A673 (cell line): ENCODE measurements around the gene BSPRY. TPM values are rescaled to one million over a fixed set of nuclear protein-coding genes. Genes with fewer than 3 reads are reported as not detected.
A peak's percentile ranks its signal among the peaks of the same experiment; 100 is the strongest.

ENCODE experiments used
- BruUV-seq: library from RNA; stranded (reverse); fragments of 400-500 nt; replicated peaks from 2 replicates; lab custom pipeline; 2021; lab: Mats Ljungman, UMichigan
- CTCF ChIA-PET: fragments of 300-600 bp; sonication (Branson Sonifier 250); formaldehyde crosslinking; loops from one replicate; lab custom pipeline; 2022; ENCODE audit warnings: antibody characterized with exemption; lab: Charles Lee
- POLR2A ChIA-PET: fragments of 300-600 bp; sonication (Branson Sonifier 250); formaldehyde crosslinking; loops from one replicate; lab custom pipeline; 2022; ENCODE audit warnings: antibody characterized with exemption; ENCODE audit not compliant: low non-redundant PET; lab: Charles Lee
- DNase-seq: peaks from one replicate; pipeline ENCODE4 v3.0.0-alpha.2; 2015; ENCODE audit warnings: low spot score
- H3K27ac ChIP-seq: fragments of 200-600 bp; sonication (generic); 2 replicates; pipeline ENCODE4 v1.5.1; 2016; ENCODE audit warnings: mixed run types, low read depth, mild to moderate bottlenecking, mixed read lengths, antibody characterized with exemption, low read length; ENCODE audit not compliant: poor library complexity, severe bottlenecking
- H3K27me3 ChIP-seq: fragments of 200-600 bp; sonication (generic); replicated peaks from 2 replicates; pipeline ENCODE4 v1.6.1; 2017; ENCODE audit warnings: mixed run types, low read depth, mild to moderate bottlenecking, mixed read lengths, antibody characterized with exemption, low read length; ENCODE audit not compliant: insufficient read depth, poor library complexity
- H3K36me3 ChIP-seq: fragments of 200-600 bp; sonication (generic); 2 replicates; pipeline ENCODE4 v1.6.1; 2016; ENCODE audit warnings: mixed run types, mild to moderate bottlenecking, mixed read lengths, antibody characterized with exemption, low read length; ENCODE audit not compliant: insufficient read depth, poor library complexity, severe bottlenecking
- H3K4me1 ChIP-seq: fragments of 200-600 bp; sonication (generic); 2 replicates; pipeline ENCODE4 v1.6.1; 2017; ENCODE audit warnings: mixed run types, mild to moderate bottlenecking, mixed read lengths, antibody characterized with exemption, low read length; ENCODE audit not compliant: insufficient read depth, poor library complexity, severe bottlenecking
- H3K4me3 ChIP-seq: fragments of 200-600 bp; sonication (generic); 2 replicates; pipeline ENCODE4 v1.5.1; 2016; ENCODE audit warnings: low read depth, mixed run types, mild to moderate bottlenecking, mixed read lengths, low read length; ENCODE audit not compliant: poor library complexity, severe bottlenecking
- H3K9me3 ChIP-seq: fragments of 200-600 bp; sonication (generic); 2 replicates; pipeline ENCODE4 v1.6.1; 2016; ENCODE audit warnings: mixed run types, low read depth, mild to moderate bottlenecking, mixed read lengths, antibody characterized with exemption, low read length; ENCODE audit not compliant: poor library complexity, severe bottlenecking
- EZH2 ChIP-seq: fragments of 200-600 bp; sonication (generic); IDR thresholded peaks from 2 replicates; pipeline ENCODE4 v1.6.1; 2017; ENCODE audit warnings: borderline replicate concordance, low read depth, mild to moderate bottlenecking, mixed read lengths, antibody characterized with exemption, low read length; ENCODE audit not compliant: poor library complexity, severe bottlenecking
- intact Hi-C: fragments of 100-400 bp; cut with micrococcal nuclease; formaldehyde crosslinking; loops from one replicate; pipeline ENCODE4 v1.10.0; 2022; ENCODE audit not compliant: unreplicated experiment
- total RNA-seq: library from RNA; stranded (reverse); gene quantifications from 2 replicates; pipeline ENCODE4 v1.2.3, GENCODE V29; 2021
- TF ChIP-seq, protein P1 (sequence below): fragments of 300-800, 200-600 bp; sonication (generic); conservative IDR thresholded peaks from 2 replicates; pipeline ENCODE4 v1.5.1; 2017; ENCODE audit warnings: low read depth, mild to moderate bottlenecking, antibody characterized with exemption, low read length, moderate library complexity, mixed read lengths

BSPRY gene
- total RNA-seq, 1 experiment from 2014 or later, result not detected

DNA sequence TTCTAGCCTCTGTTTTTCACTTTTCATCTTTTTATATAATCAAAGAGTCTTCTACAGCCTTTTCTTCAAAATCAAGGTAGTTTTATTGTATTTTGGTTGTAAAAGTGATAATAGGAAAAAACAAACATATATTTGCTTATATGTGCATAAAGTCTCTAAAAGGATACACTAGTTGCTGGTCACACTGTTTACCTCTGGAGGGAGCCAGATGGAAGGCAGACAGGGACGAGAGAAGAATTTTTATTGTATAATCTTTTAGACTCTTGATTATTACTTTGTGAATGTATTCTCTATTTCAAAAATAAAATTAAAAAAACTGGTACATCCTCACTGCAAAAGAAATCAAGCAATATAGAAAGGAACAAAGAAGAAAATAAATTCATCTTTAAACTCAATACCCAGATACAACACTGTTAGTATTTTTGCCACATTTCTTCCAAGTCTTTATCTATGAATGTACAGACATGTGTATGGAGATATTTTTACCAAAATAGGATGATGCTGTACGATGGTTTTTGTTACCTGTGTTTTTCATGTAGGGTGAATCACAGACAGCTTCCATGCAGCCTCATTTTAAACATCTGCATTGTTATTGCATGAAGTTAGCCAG, 40.0 kb upstream of the BSPRY start:
- POLR2A ChIA-PET, result no interaction called here
- peak; percentile 58 for DNase-seq
- Histone ChIP-seq H3K9me3 (no peaks in the 10 kb centered on the region), H3K27me3 (no peaks in the 10 kb centered on the region), H3K36me3 (no peaks in the 10 kb centered on the region), H3K4me1 (no peaks in the 10 kb centered on the region), H3K27ac (no peak overlapping the region), H3K4me3 (no peak overlapping the region)
- TF ChIP-seq, protein P1, sequence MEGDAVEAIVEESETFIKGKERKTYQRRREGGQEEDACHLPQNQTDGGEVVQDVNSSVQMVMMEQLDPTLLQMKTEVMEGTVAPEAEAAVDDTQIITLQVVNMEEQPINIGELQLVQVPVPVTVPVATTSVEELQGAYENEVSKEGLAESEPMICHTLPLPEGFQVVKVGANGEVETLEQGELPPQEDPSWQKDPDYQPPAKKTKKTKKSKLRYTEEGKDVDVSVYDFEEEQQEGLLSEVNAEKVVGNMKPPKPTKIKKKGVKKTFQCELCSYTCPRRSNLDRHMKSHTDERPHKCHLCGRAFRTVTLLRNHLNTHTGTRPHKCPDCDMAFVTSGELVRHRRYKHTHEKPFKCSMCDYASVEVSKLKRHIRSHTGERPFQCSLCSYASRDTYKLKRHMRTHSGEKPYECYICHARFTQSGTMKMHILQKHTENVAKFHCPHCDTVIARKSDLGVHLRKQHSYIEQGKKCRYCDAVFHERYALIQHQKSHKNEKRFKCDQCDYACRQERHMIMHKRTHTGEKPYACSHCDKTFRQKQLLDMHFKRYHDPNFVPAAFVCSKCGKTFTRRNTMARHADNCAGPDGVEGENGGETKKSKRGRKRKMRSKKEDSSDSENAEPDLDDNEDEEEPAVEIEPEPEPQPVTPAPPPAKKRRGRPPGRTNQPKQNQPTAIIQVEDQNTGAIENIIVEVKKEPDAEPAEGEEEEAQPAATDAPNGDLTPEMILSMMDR, result peak; percentile 78
- TF ChIP-seq EZH2, result no peak
- intact Hi-C loops, result loop anchor here (10.0 kb wide), 1 partner anchor 95 kb away; the partner anchor contains the start of gene ALAD
- CTCF ChIA-PET, result interaction anchor here (0.6 kb wide), 1 partner anchor 657 kb away, joined by 6 read pairs; no protein-coding TSS in a partner anchor
- BruUV-seq, result no TSS peak

DNA sequence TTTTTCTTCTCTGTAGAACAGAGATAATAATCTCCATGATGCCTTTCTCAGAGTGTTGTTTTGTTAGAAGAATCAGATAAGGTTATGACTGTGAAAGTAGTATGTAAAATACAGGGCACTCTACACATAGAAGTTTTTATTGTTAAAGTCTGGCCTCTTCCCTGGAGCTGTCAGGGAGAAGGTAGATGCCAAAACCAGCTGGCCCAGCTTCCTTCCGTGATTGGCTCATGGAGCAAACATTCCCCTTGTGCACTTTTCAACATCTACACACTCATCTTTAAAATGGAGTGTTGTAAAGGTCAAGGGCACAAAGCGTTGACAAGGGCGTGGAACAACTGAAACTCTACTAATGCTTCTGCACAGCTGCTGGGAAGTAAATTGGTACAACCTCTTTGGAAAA, 38.8 kb upstream of the BSPRY start:
- intact Hi-C loops, result loop anchor here (10.0 kb wide), 1 partner anchor 344 kb away; no protein-coding TSS in a partner anchor
- no peaks in the 10 kb centered on the region for H3K9me3 ChIP-seq
- no peaks in the 10 kb centered on the region for H3K4me1 ChIP-seq
- no TSS peak for BruUV-seq
- H3K4me3 ChIP-seq, result no peak overlapping the region
- H3K27me3 ChIP-seq, result no peaks in the 10 kb centered on the region
- POLR2A ChIA-PET, result no interaction called here
- TF ChIP-seq EZH2, result no peak
- TF ChIP-seq, protein P1, result no peak
- no peak overlapping the region for H3K27ac ChIP-seq
- DNase-seq, result no peak
- CTCF ChIA-PET, result interaction anchor here (0.6 to 1.3 kb wide), 2 partner anchors 85 to 347 kb away, joined by 3 to 5 read pairs; no protein-coding TSS in a partner anchor
- no peaks in the 10 kb centered on the region for H3K36me3 ChIP-seq

DNA sequence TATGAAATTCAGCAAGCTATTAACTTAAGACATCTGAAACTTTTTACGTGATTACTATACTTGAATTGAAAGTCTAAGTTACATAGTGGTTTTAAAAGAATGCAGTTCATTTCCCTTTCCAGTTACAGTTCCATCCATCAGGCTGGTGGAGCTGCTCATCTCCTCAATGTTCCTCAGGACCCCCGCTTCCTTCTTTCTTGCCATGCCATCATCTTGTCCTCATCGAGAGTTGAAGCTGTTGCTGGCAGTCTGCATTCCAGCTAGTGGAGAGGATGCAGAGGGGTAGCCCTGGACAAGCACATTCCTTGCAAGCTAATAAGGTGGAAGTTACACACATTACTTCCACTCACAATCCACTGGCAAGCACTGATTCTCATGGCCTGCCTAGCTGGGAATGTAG, 37.4 kb upstream of the BSPRY start:
- Histone ChIP-seq H3K9me3 (no peaks in the 10 kb centered on the region), H3K4me1 (no peaks in the 10 kb centered on the region), H3K27me3 (no peaks in the 10 kb centered on the region), H3K36me3 (no peaks in the 10 kb centered on the region), H3K4me3 (no peak overlapping the region), H3K27ac (no peak overlapping the region)
- BruUV-seq, result no TSS peak
- TF ChIP-seq EZH2, result no peak
- TF ChIP-seq, protein P1, result no peak
- CTCF ChIA-PET, result no interaction called here
- POLR2A ChIA-PET, result no interaction called here
- intact Hi-C loops, result loop anchor here (10.0 kb wide), 1 partner anchor 343 kb away; no protein-coding TSS in a partner anchor
- DNase-seq, result no peak
